Caki2 (cell line): ENCODE measurements around the gene MATN4. TPM values are rescaled to one million over a fixed set of nuclear protein-coding genes. Genes with fewer than 3 reads are reported as not detected.
A peak's percentile ranks its signal among the peaks of the same experiment; 100 is the strongest.
"Not testable (repeated sequence)": the region's sequence is repeated elsewhere in the genome, so short reads cannot be mapped to it uniquely, and the experiment has no call there.

ENCODE experiments used
- DNase-seq: peaks from one replicate; pipeline ENCODE4 v3.0.0-alpha.2; 2015; ENCODE audit warnings: low read depth
- in situ Hi-C: cut with HindIII; loops from 2 replicates; pipeline ENCODE4 v1.10.0; 2016; ENCODE audit warnings: low sequenced_read_pairs, low pct_unique_long_range_greater_than_20kb, mixed read lengths
- total RNA-seq: library from RNA; depleted of rRNA; stranded (reverse); fragments of >200 nt; shearing (Covaris generic); gene quantifications from 2 replicates; pipeline ENCODE4 v1.2.3, GENCODE V29; 2014; ENCODE audit warnings: low replicate concordance; rRNA removed

The MATN4 gene
- total RNA-seq = 0.10 and 2.1 TPM in 2 replicates

GRCh38 chr20:45308117-45308778 lies at the start of gene MATN4:
Gene MATN4, minus strand, starts transcription at chr20:45308299. Its CDS starts 2,717 bp downstream, at chr20:45305582.
- DNase-seq = no peak
- in situ Hi-C loops = no loop called here

DNA sequence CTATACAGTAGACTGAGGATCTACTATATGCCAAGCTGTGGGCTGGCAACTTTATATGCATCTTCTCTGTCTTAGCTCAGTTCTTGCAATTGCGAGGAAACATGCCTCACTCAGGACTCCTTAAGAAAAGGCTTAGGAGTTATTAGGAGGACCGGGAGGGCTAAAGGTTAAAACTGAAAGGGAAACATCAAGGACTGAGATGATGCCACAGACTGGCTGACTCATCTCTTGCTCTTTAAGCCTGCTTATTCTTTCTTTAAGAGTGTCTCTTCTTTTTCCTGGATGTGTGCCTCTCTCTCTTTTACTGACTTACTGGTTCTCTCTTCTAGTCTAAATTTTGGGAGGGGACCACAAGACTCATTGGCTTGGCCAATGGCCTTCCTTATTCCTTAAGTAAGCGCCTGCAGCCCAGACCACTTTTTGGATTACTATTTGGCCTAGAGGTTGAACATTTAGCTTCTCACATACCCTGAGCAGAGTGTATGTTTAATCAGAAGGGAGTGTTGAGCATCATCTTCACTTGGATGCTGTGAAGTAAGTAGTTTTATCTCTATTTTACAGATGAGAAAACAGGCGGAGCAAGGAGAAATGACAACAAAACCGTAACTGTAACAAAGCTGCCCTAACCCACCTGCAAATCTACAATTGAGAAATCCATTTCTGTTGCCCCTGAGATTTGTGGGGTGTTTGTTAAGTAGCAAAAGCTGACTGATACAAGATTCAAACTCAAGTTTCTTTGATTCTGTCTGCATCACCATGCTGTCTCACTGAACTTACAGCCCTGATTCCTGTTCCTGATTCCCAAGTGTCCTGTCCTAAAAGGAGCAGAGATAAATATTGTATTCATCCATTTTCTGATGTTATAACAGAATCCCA lies 47.3 kb upstream of the MATN4 start:
- in situ Hi-C loops = no loop called here
- DNase-seq = no peak

- no peak for DNase-seq
- in situ Hi-C loops = no loop called here
These were observed 46.5 kb upstream of the MATN4 start for GRCh38 chr20:45354423-45355208.

- DNase-seq = no peak
- in situ Hi-C loops = no loop called here
These were observed 45.6 kb upstream of the MATN4 start for GRCh38 chr20:45353746-45354145.

GRCh38 chr20:45352729-45353128 lies 44.6 kb upstream of the MATN4 start:
- in situ Hi-C loops = no loop called here

GRCh38 chr20:45350795-45351194 lies 42.7 kb upstream of the MATN4 start:
- in situ Hi-C loops, DNase-seq: not testable (repeated sequence)

More at GRCh38 chr20:45352729-45353128, 44.6 kb upstream of the MATN4 start:
- no peak for DNase-seq

DNA sequence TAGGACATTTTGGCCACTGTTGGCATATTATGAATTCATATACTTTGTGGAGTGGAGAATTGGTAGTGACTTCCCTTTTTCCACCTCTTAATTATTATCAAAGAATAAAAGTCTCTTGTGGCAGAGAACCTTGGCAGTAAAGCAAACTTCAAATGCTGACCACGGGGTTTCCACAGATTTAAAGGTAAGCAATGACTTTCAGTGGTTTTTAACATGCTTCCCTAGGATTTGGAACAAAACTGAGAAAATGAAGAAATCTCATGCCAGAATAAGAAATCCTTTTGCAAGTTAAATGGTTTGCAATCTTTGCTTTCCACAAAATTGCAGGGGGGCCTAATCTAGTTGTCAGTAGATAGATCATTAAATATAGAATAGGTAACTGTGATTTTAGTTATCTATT lies 42.1 kb upstream of the MATN4 start:
- in situ Hi-C loops = no loop called here
- no peak for DNase-seq

GRCh38 chr20:45347936-45348778 lies 40.1 kb upstream of the MATN4 start, which contains the start of gene SDC4:
Gene SDC4, minus strand, starts transcription at chr20:45348424. Its CDS starts 40 bp downstream, at chr20:45348384.
- no peak for DNase-seq

GRCh38 chr20:45347297-45347935 lies 39.3 kb upstream of the MATN4 start:
- in situ Hi-C loops = no loop called here
- DNase-seq = no peak

More at GRCh38 chr20:45347936-45348778, 40.1 kb upstream of the MATN4 start, which contains the start of gene SDC4:
- in situ Hi-C loops = no loop called here

DNA sequence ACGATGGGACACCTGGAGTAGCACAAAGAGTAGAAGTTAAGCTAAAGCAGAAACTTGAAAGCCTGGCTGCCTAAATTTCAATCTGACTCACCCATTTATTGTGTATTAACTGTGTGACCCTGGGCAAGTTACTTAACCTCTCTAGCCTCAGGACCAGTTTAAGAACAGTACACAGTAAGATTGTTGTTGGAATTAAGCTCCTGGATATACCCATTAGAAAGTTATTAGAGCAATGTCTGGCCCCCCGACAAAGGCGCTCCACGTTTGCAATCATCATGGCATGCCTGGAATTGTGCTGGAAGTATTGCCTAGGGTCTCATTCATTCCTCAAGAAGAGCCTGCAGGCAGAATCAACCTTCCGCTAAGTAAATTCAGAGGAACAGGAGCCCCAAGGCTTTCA lies 38.8 kb upstream of the MATN4 start:
- in situ Hi-C loops = no loop called here
- DNase-seq = no peak

DNA sequence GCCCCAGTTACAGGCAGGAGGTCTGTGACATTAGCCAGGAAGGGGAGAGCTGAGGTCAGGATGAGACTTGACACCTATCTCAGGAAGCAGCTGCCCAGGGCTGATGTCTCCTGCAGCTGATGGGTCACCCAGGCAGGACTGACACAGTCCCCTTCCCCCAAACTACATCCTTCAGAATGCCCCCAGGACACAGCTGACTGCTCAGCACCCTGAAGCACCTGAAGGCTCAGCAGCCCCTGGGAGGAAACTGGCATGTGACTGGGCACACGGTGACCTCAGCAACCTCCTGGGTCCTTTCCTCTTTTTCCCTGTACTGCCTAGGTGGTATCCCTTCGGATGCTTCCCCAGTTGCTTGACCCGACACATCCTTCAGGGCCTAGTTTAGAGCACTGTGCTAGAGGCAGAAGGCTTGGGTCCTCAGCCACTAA lies 38.2 kb upstream of the MATN4 start:
- no peak for DNase-seq

DNA sequence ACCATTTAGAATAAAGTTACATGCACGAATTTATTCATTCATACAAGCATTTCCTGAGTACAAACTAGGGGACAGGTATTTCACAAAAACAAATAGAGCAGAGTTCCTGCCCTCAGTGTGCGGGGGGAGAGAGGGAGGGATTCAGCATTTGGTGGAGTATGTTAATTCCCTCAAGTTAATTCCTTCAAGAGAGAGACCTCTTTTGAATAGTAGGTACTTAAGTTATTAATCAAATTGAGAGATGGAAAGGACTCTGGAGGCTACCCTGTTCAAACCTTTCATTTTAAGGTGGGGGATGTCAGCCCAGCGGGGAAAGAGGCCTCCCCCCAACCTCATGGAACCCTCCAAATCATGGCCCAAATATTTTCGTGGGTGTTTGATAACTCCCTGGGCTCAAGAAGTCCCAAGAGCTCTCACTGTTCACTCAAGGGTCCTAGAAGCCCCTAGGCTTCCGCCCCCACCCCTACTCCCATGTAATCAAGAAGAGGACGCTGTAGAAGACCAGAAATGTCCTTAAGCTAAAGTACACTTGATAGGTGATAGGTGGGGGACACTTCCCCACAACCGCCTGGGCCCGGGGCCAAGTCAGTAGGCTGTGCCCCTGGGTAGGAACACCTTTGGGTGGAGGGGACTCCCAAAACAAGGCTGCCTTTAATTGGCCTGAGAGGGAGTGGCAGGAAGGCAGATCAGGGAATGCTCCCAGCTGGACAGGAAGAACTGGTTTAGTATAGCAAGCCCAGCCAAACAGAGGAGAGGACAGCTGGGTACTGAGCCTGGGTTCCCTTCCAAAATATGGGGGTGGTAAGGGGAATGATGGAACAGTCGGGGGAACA lies 37.2 kb upstream of the MATN4 start:
- in situ Hi-C loops = no loop called here
- no peak for DNase-seq

More for the DNA sequence above, 38.2 kb upstream of the MATN4 start:
- in situ Hi-C loops = no loop called here

DNA sequence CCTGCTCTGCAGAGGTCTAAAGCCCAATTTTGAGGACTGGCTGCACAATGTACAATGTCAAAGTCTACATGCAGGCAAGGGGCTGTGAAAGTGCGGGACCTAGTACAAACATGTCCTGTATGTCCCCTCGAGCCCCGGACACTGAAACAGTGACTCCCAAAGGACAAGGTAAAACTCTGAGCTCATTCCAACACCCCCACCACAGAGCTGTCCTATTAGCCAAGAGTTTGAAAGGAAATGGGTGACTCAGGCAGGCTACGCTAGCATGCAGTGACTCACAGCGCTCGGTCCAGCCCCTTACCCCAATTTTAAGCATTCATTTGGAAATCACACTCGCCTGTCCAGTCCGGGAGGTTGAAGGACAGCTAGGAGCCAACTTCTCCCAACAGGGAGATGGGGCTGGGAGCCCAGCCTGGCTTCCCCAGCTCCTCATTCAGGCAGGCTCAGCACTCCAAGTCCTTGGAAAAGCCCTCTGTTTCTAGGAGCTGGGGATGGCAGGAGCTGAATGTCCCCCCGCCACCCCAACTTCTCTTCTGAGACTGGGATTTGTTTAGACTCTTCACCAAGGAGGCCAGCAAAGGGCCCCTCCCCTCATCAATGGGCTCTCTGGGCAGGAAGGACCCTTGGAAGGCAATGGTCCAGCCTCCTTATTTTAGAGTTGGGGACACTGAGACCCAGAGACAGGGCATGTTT lies 36.2 kb upstream of the MATN4 start:
- peak; percentile 76 for DNase-seq

GRCh38 chr20:45343532-45344167 lies 35.6 kb upstream of the MATN4 start:
- DNase-seq = no peak
- in situ Hi-C loops = no loop called here

More for the DNA sequence above, 36.2 kb upstream of the MATN4 start:
- in situ Hi-C loops = no loop called here

- DNase-seq = no peak
- in situ Hi-C loops = no loop called here
These were observed 34.9 kb upstream of the MATN4 start for GRCh38 chr20:45342855-45343531.
